Ascending aorta (tissue), 2 donors: ENCODE measurements around the gene CDC42BPA. TPM values are rescaled to one million over a fixed set of nuclear protein-coding genes. Genes with fewer than 3 reads are reported as not detected.

ENCODE experiments used
- DNase-seq, 2 donors: peaks; one replicate each; pipeline ENCODE4 v3.0.0-alpha.2; 2019; ENCODE audit warnings: low spot score in 2 of 2
- H3K27ac ChIP-seq, 2 donors: fragments of 200-600 bp; sonication (generic); one replicate each; pipeline ENCODE4 v1.5.1; 2016 to 2017; ENCODE audit warnings: mild to moderate bottlenecking in 1 of 2
- H3K27me3 ChIP-seq: fragments of 200-600 bp; sonication (generic); one replicate; pipeline ENCODE4 v1.5.1; 2017
- H3K36me3 ChIP-seq, 2 donors: fragments of 200-600 bp; sonication (generic); one replicate each; pipeline ENCODE4 v1.5.1; 2016
- H3K4me1 ChIP-seq, 2 donors: fragments of 200-600 bp; sonication (generic); one replicate each; pipeline ENCODE4 v1.5.1; 2016 to 2017; ENCODE audit warnings: mild to moderate bottlenecking in 1 of 2
- H3K4me3 ChIP-seq, 2 donors: fragments of 200-600 bp; sonication (generic); one replicate each; pipeline ENCODE4 v1.5.1; 2016 to 2017; ENCODE audit warnings: mild to moderate bottlenecking in 1 of 2
- H3K9me3 ChIP-seq, 2 donors: fragments of 200-600 bp; sonication (generic); one replicate each; pipeline ENCODE4 v1.5.1; 2016
- intact Hi-C: fragments of 100-400 bp; cut with DNase I; formaldehyde crosslinking; loops from one replicate; pipeline ENCODE4 v1.15.1; 2023
- total RNA-seq: library from RNA; depleted of rRNA; stranded (reverse); fragments of >200 nt; gene quantifications from one replicate; pipeline ENCODE4 v1.1.0, GENCODE V29; 2016
- TF ChIP-seq, protein P1 (sequence below), 3 experiments: fragments of 200-600 bp in 2 of 3; fragments of 450-650 bp in 1 of 3; sonication (generic) in 2 of 3; IDR thresholded peaks; one replicate each; pipeline ENCODE4 v1.5.1; 2016 to 2019; ENCODE audit warnings: antibody characterized with exemption in 3 of 3, mild to moderate bottlenecking in 1 of 3, moderate library complexity in 1 of 3

The CDC42BPA gene
- total RNA-seq, 1 donor from 2014 or later, result 56.9 TPM

DNA sequence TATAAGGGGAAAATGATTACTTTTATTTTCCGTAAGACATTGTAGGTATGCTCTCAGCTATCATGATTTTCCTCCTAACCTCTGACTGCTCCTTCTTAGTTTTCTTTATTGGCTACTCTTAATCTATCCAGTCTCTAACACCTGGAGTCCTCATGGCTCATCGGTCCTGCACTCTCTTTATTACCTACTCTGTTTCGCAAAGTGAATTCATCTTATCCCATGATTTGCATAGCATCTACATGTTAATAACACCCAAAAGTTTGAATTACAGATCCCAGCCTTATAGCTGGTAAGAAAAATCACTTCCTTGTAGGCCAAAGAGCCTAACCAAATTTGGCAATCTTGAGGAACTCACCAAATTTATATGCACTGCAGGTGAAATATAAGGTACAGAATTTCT lies 136.3 kb downstream of the CDC42BPA start:
- Histone ChIP-seq H3K36me3 (no peaks in the 10 kb centered on the region), H3K27me3 (no peaks in the 10 kb centered on the region), H3K4me3 (no peak overlapping the region), H3K27ac (no peak overlapping the region), H3K4me1 (no peaks in the 10 kb centered on the region), H3K9me3 (no peaks in the 10 kb centered on the region)
- intact Hi-C loops, result no loop called here
- no peak for DNase-seq
- TF ChIP-seq, protein P1, sequence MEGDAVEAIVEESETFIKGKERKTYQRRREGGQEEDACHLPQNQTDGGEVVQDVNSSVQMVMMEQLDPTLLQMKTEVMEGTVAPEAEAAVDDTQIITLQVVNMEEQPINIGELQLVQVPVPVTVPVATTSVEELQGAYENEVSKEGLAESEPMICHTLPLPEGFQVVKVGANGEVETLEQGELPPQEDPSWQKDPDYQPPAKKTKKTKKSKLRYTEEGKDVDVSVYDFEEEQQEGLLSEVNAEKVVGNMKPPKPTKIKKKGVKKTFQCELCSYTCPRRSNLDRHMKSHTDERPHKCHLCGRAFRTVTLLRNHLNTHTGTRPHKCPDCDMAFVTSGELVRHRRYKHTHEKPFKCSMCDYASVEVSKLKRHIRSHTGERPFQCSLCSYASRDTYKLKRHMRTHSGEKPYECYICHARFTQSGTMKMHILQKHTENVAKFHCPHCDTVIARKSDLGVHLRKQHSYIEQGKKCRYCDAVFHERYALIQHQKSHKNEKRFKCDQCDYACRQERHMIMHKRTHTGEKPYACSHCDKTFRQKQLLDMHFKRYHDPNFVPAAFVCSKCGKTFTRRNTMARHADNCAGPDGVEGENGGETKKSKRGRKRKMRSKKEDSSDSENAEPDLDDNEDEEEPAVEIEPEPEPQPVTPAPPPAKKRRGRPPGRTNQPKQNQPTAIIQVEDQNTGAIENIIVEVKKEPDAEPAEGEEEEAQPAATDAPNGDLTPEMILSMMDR (IDR thresholded peaks at IDR 0.05), result no peak

DNA sequence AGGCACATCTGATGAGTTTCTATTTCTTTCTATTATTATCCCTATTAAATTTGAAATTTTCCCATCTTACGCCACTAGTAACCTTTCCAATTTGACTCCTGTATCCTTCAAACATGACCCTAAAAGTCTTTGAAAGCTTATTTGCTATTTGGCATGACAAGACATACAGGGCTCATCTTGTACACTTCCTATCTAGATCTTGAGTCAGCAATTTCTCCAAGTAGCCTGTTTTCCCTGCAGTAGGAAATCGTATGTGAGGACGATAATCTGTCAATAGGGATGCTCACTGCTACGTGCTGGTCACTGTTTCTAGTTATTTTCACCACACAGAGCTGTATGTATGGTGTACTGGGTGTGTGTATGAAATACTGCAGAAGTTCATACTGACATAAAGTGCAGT lies 142.7 kb downstream of the CDC42BPA start:
- TF ChIP-seq, protein P1 (IDR thresholded peaks at IDR 0.05), result no peak
- H3K4me1 ChIP-seq, result no peaks in the 10 kb centered on the region
- H3K36me3 ChIP-seq, result no peaks in the 10 kb centered on the region
- no peak overlapping the region for H3K4me3 ChIP-seq
- no peaks in the 10 kb centered on the region for H3K27me3 ChIP-seq
- intact Hi-C loops, result no loop called here
- H3K27ac ChIP-seq, result no peak overlapping the region
- no peaks in the 10 kb centered on the region for H3K9me3 ChIP-seq
- DNase-seq, result no peak

DNA sequence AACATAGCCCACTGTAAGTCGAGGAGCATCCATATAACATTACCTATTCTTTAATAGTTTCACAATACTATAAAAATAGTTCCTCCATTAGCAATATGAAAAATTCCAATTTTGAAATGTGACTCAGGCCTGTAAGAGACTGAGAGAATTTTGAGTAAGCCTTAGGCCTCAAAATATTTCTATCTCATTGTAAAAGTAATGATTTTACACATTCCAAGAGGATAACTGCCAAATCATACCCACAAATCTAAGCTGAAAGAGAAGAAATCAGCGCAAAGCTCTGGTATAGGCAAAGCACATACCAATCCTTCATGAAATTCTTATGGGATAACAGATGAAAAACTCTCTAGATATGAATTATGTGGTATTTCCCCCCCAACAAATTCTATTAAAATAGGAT lies 144.1 kb downstream of the CDC42BPA start:
- intact Hi-C loops, result no loop called here
- DNase-seq, result no peak
- TF ChIP-seq, protein P1 (IDR thresholded peaks at IDR 0.05), result no peak
- H3K9me3 ChIP-seq, result no peaks in the 10 kb centered on the region
- no peaks in the 10 kb centered on the region for H3K4me1 ChIP-seq
- no peaks in the 10 kb centered on the region for H3K36me3 ChIP-seq
- H3K4me3 ChIP-seq, result no peak overlapping the region
- no peaks in the 10 kb centered on the region for H3K27me3 ChIP-seq
- H3K27ac ChIP-seq, result no peak overlapping the region

DNA sequence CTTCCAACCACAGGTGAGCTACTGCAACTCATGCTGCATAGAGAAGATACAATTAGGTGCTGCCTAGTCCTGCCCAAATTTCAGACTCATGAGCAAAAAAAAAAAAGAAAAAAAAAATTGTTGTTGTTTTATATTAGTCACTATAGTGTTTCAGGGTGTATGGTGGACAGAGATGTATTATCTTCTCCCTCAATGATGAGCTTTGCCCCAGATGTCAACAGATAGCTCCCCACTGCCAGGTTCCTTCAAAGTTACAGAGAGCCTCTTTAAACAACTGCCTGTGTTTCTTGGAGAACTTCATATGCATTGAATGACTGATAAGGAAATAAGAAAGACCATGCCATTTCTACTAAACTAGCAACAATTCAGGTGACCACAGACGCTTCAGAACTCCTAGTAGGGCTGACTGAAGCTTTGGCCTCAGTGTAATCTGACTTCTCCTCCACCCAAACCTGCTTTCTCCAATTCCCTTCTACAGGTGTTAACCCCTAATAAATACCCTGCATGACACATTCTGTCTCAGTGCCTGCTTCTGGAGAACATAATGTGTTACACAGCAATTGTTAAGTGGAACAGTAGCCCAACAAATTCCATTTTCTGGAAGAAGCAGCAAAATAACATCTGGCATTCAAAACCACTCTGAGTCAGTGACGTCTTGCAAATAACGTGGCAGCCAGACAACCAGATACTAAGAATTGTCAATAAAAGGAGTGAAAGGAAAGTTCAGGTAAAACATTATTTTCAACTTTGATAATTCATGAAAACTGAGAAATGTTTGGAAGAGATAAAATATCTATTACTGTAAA lies 147.7 kb downstream of the CDC42BPA start:
- Histone ChIP-seq H3K4me1 (no peaks in the 10 kb centered on the region), H3K9me3 (no peaks in the 10 kb centered on the region), H3K27me3 (no peaks in the 10 kb centered on the region), H3K36me3 (no peaks in the 10 kb centered on the region), H3K27ac (no peak overlapping the region), H3K4me3 (no peak overlapping the region)
- TF ChIP-seq, protein P1 (IDR thresholded peaks at IDR 0.05), result no peak
- DNase-seq, result no peak
- intact Hi-C loops, result no loop called here

DNA sequence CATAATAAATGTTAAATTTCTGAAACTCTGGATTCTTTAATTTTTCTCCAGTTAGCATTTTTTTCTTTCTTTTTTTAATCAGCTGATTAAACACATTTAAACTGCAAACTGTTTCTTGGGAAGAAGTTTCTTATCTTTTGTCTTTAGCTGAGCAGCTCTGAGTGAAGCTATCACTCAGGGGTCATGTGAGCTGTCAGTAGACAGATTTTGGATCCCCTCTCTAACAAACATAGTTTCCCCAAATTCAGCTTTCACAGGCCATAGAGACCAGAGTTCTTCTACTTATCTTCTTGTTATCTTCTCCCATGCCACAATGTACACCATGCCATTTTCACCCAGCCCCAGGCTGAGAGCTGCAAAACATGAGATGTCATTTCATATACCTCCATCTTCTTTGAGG lies 148.9 kb downstream of the CDC42BPA start:
- Histone ChIP-seq H3K4me1 (no peaks in the 10 kb centered on the region), H3K27me3 (no peaks in the 10 kb centered on the region), H3K36me3 (no peaks in the 10 kb centered on the region), H3K9me3 (no peaks in the 10 kb centered on the region), H3K27ac (no peak overlapping the region), H3K4me3 (no peak overlapping the region)
- TF ChIP-seq, protein P1 (IDR thresholded peaks at IDR 0.05), result no peak
- intact Hi-C loops, result no loop called here
- DNase-seq, result no peak
